B cell (primary cell): Measurements from ENCODE around the gene SNX20. TPM values are rescaled to one million over a fixed set of nuclear protein-coding genes. Genes with fewer than 3 reads are reported as not detected.

Experiments
- ATAC-seq: fragments of 200-7000 bp; cut with Tn5 transposase; one replicate; pipeline ENCODE4 v1.10.0; 2021; ENCODE audit warnings: low read depth, mild to moderate bottlenecking, moderate number of reproducible peaks, moderate library complexity
- CTCF ChIA-PET: fragments of 350-600 bp; sonication (Branson Sonifier 250); formaldehyde crosslinking; loops from one replicate; lab custom pipeline; 2021; ENCODE audit warnings: antibody characterized with exemption, inconsistent platforms; lab: Charles Lee
- POLR2A ChIA-PET: fragments of 350-600 bp; sonication (Branson Sonifier 250); formaldehyde crosslinking; loops from one replicate; lab custom pipeline; 2021; ENCODE audit warnings: antibody characterized with exemption; lab: Charles Lee
- DNase-seq: peaks from one replicate; pipeline ENCODE4 v3.0.0; 2013
- H2AFZ ChIP-seq: 2 replicates; pipeline ENCODE4 v1.6.1; 2012; ENCODE audit warnings: mild to moderate bottlenecking, low read depth, low read length; ENCODE audit not compliant: insufficient read depth, poor library complexity, severe bottlenecking
- H3K27ac ChIP-seq, 2 donors: 1 replicate in 1 of 2; 2 replicates in 1 of 2; pipeline ENCODE4 v1.5.1; 2012 to 2013; ENCODE audit warnings: low read length in 2 of 2, mild to moderate bottlenecking in 2 of 2, moderate library complexity in 1 of 2
- H3K27me3 ChIP-seq, 4 experiments: fragments of 200-600 bp in 1 of 4; sonication (generic) in 1 of 4; replicated peaks in 1 of 4; 1 replicate in 2 of 4; 2 replicates in 2 of 4; pipeline versions ENCODE4 v1.6.1 to v1.7.0; 2013 to 2016; ENCODE audit warnings: low read length in 3 of 4, mild to moderate bottlenecking in 2 of 4, mixed read lengths in 1 of 4, moderate library complexity in 1 of 4; ENCODE audit not compliant: insufficient read depth in 4 of 4, control insufficient read depth in 3 of 4; ENCODE audit errors: control extremely low read depth in 1 of 4
- H3K36me3 ChIP-seq, 2 experiments: replicated peaks in 1 of 2; 1 replicate in 1 of 2; 2 replicates in 1 of 2; pipeline versions ENCODE4 v1.6.1 to v1.7.1; 2013; ENCODE audit warnings: low read length in 1 of 2; ENCODE audit not compliant: insufficient read depth in 2 of 2, control insufficient read depth in 1 of 2; ENCODE audit errors: control extremely low read depth in 1 of 2, extremely low read depth in 1 of 2
- H3K4me1 ChIP-seq, 2 donors: fragments of 200-600 bp in 1 of 2; sonication (generic) in 1 of 2; 1 replicate in 1 of 2; 2 replicates in 1 of 2; pipeline versions ENCODE4 v1.5.1 to v1.6.1; 2013 to 2017; ENCODE audit warnings: low read length in 2 of 2; ENCODE audit not compliant: control insufficient read depth in 2 of 2, insufficient read depth in 2 of 2
- H3K4me2 ChIP-seq: replicated peaks from 2 replicates; pipeline ENCODE3; 2012; ENCODE audit warnings: mild to moderate bottlenecking, low read depth, low read length; ENCODE audit not compliant: poor library complexity, severe bottlenecking
- H3K4me3 ChIP-seq, 5 experiments: fragments of 200-600 bp in 1 of 5; sonication (generic) in 1 of 5; 1 replicate in 3 of 5; 2 replicates in 2 of 5; pipeline versions ENCODE4 v1.5.1 to v1.7.0; 2011 to 2016; ENCODE audit warnings: low read length in 4 of 5, mild to moderate bottlenecking in 4 of 5, low read depth in 2 of 5, control low read depth in 1 of 5, moderate library complexity in 1 of 5; ENCODE audit not compliant: insufficient read depth in 1 of 5; ENCODE audit errors: control extremely low read depth in 1 of 5, extremely low read depth in 1 of 5
- H3K79me2 ChIP-seq: fragments of 200-600 bp; sonication (generic); one replicate; pipeline ENCODE4 v1.6.0; 2016; ENCODE audit warnings: low read length; ENCODE audit not compliant: control insufficient read depth, insufficient read depth
- H3K9ac ChIP-seq: fragments of 200-600 bp; sonication (generic); 2 replicates; pipeline ENCODE4 v1.6.1; 2017; ENCODE audit warnings: mild to moderate bottlenecking, low read length, moderate library complexity
- H3K9me3 ChIP-seq, 3 donors: one replicate each; pipeline versions ENCODE4 v1.6.1 to v1.7.1; 2013; ENCODE audit warnings: low read length in 2 of 3; ENCODE audit not compliant: control insufficient read depth in 2 of 3, insufficient read depth in 1 of 3; ENCODE audit errors: control extremely low read depth in 1 of 3
- H4K20me1 ChIP-seq: 2 replicates; pipeline ENCODE4 v1.6.0; 2012; ENCODE audit warnings: mild to moderate bottlenecking, low read length; ENCODE audit not compliant: insufficient read depth, control insufficient read depth, poor library complexity, severe bottlenecking
- H3K27ac Mint-ChIP-seq: one replicate; pipeline ENCODE4 v1.8.0; 2021; ENCODE audit warnings: mixed read lengths
- H3K27me3 Mint-ChIP-seq: one replicate; pipeline ENCODE4 v1.8.0; 2021; ENCODE audit warnings: mixed read lengths
- H3K4me1 Mint-ChIP-seq: one replicate; pipeline ENCODE4 v1.8.0; 2021; ENCODE audit warnings: mixed read lengths
- H3K4me3 Mint-ChIP-seq: one replicate; pipeline ENCODE4 v1.8.0; 2021; ENCODE audit warnings: mixed read lengths
- H3K9me3 Mint-ChIP-seq: one replicate; pipeline ENCODE4 v1.8.0; 2022; ENCODE audit warnings: mixed read lengths; ENCODE audit not compliant: insufficient read depth
- EZH2 ChIP-seq: IDR thresholded peaks from 2 replicates; pipeline ENCODE4 v1.6.1; 2012; ENCODE audit warnings: borderline replicate concordance, low read depth, mild to moderate bottlenecking, moderate library complexity, low read length; ENCODE audit not compliant: insufficient read depth, poor library complexity, severe bottlenecking
- WGBS: methylation state at CpG from one replicate; pipeline ENCODE4 v1.1.5; 2013; ENCODE audit warnings: missing lambda C conversion rate; ENCODE audit not compliant: insufficient coverage; 5-methylcytosine and 5-hydroxymethylcytosine counted together
- intact Hi-C: fragments of 100-400 bp; cut with micrococcal nuclease; formaldehyde crosslinking; loops from one replicate; pipeline ENCODE4 v1.10.0; 2022
- polyA plus RNA-seq: library from polyadenylated mRNA; depleted of rRNA; stranded (reverse); fragments of >200 nt; gene quantifications from 2 replicates; pipeline ENCODE4 v1.2.3, GENCODE V29; 2012
- total RNA-seq, 2 donors: library from RNA; stranded (reverse); fragments of 120-200 nt in 1 of 2; gene quantifications; 1 replicate in 1 of 2; 2 replicates in 1 of 2; pipeline versions ENCODE4 v1.2.3 to v1.2.4, GENCODE V29; 2013 to 2022
- TF ChIP-seq, protein P1 (sequence below): fragments of 200-600 bp; IDR thresholded peaks from one replicate; pipeline ENCODE4 v1.8.0; 2022; ENCODE audit warnings: antibody characterized with exemption, mild to moderate bottlenecking

Gene SNX20
- total and polyA plus RNA-seq, 2 donors (not counting 1 experiment from before 2014, with no cell fraction given), result 34.7 to 43.0 TPM

DNA sequence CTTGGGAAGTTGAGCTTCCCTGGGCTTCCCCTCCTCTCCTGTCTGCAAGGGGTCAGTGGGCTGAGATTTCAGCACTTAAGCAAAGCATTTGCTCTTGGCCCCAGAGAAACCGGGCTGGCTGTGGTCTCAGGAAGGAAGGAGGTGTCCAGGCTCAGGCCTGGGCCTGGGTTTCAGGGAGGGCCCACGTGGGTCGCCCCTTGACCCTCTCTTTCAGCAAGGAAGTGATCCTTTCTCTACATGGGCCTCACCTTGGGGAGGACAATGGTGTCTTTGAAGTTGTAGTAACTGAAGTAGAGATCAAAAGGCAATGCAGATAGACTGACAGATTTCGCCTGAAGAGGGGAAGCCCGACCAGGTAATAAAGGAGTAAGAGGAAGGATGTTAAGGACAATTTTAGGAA, 15.0 kb upstream of the SNX20 start:
- Mint-ChIP-seq H3K27me3 (no peaks in the 10 kb centered on the region), H3K9me3 (no peaks in the 10 kb centered on the region), H3K4me1 (peaks cover 63% of the 10 kb centered on the region), H3K27ac (no peak overlapping the region), H3K4me3 (peak overlapping the region; percentile 29)
- ATAC-seq (no peak), DNase-seq (no peak)
- no peaks in the 10 kb centered on the region for H3K27me3 ChIP-seq
- POLR2A ChIA-PET, result interaction anchor here (0.9 kb wide), 1 partner anchor 12 kb away, joined by 3 read pairs; no protein-coding TSS in a partner anchor
- no peak for TF ChIP-seq EZH2
- TF ChIP-seq, protein P1, sequence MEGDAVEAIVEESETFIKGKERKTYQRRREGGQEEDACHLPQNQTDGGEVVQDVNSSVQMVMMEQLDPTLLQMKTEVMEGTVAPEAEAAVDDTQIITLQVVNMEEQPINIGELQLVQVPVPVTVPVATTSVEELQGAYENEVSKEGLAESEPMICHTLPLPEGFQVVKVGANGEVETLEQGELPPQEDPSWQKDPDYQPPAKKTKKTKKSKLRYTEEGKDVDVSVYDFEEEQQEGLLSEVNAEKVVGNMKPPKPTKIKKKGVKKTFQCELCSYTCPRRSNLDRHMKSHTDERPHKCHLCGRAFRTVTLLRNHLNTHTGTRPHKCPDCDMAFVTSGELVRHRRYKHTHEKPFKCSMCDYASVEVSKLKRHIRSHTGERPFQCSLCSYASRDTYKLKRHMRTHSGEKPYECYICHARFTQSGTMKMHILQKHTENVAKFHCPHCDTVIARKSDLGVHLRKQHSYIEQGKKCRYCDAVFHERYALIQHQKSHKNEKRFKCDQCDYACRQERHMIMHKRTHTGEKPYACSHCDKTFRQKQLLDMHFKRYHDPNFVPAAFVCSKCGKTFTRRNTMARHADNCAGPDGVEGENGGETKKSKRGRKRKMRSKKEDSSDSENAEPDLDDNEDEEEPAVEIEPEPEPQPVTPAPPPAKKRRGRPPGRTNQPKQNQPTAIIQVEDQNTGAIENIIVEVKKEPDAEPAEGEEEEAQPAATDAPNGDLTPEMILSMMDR, result no peak
- CTCF ChIA-PET, result interaction anchor here (1.0 to 1.4 kb wide), 2 partner anchors 9 to 12 kb away, joined by 3 to 4 read pairs; no protein-coding TSS in a partner anchor
- H3K9me3 ChIP-seq, result no peaks in the 10 kb centered on the region
- no peak overlapping the region for H3K9ac ChIP-seq
- H3K79me2 ChIP-seq, result no peaks in the 10 kb centered on the region
- no peak overlapping the region for H3K4me3 ChIP-seq
- H3K36me3 ChIP-seq, result no peaks in the 10 kb centered on the region
- no peaks in the 10 kb centered on the region for H4K20me1 ChIP-seq
- 65% methylated on average over 4 of the region's 5 CpGs for WGBS
- intact Hi-C loops, result no loop called here
- peaks cover 43 to 44% of the 10 kb centered on the region in 2 donors for H3K4me1 ChIP-seq
- H2AFZ ChIP-seq, result peak overlapping the region; percentile 38
- no peak overlapping the region for H3K4me2 ChIP-seq
- H3K27ac ChIP-seq, result peak overlapping the region in 1 of 2 donors; percentile 39
